ENCODE measurements around the gene APBA2.

- TF ChIP-seq CTCF (IDR thresholded peaks at IDR 0.05; ENCODE audit: low read length) (no peak), EZH2 (IDR thresholded peaks at IDR 0.05; ENCODE audit: borderline replicate concordance, low read length) (no peak)
Measured at GRCh38 chr15:28946803-28947202, 61.0 kb downstream of the APBA2 start.

Measured in OCI-LY1 (cell line).